HG02571 (cell line): ENCODE measurements around the gene CCDC197.

Experiments
- ATAC-seq: cut with Tn5 transposase; IDR thresholded peaks from one replicate; pipeline ENCODE4 v1.9.1; 2021; ENCODE audit warnings: mild to moderate bottlenecking, moderate library complexity; ENCODE audit not compliant: unreplicated experiment

CCDC197 gene

DNA sequence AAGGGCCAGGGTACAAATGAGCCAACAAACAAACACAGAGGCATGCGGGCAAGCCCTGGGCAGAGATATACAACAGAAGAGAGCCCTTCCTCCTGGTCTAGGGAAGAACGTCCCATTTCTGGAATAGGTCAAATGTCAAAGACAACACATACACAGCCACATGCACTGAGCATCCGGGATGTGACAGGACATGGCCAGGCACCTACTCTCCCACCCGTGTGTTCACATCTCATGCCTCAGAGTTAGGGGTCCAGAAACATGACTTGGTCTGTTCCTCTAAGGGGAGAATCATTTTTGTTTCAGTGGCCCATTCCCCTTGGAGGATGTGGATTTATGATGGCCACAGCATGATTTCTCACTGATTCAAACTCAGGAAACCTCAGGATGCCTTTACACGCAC lies 19.9 kb upstream of the CCDC197 start:
- ATAC-seq = no peak

DNA sequence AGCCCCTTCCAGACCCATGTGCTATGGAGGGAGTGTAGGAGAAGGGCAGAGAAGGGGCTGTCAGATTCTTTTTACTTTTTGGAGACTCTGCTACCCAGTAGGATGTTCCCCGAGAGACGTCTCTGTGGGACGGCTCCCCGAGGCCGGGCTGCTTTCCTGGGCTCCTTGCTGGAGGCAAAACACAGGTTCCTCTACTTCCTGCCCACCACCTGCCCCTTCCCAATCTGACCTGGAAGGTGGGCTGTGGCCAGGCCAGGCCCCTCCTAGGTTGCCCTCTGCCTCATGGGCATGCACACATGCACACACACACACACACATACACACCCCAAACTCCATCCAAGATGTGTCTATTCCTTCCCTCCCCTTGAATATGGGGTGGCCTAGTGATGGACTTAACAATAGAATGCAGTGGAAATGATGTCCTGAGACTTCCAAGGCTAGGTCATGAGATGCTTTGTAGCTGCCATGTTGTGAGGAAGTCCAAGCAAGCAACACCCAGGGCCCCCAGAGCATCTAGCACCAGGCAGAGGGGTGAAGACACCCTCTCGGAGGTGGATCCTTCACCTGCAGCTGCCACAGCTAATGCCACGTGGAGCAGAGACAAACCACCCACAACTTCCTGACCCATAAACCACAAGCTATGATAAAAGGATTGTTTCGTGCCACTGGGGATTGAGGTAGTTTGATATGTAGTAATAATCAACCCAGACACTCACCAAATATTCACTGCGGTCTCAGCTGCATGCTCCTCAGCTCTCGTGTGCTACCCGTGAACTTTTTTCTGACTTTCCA lies 19.1 kb upstream of the CCDC197 start:
- peak; percentile 40 for ATAC-seq

DNA sequence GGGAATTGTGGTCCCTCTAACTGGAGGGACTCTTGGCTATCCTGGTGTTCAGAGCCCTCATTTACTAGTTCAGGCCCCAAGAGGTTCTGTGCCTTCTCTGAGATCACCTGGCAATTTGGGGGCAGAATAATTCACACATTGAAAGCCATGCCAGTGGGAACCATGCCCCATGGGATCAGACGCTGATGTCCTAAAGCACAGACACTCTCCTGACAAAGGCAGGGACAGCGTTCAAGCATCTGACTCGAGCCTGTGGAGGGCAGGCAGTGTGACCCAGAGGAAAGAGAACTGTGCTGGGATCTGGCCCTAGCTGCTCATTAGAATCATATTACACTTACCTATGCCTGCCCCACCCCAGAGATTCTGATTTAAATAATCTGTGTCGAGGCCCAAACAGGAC lies 18.4 kb upstream of the CCDC197 start:
- no peak for ATAC-seq

DNA sequence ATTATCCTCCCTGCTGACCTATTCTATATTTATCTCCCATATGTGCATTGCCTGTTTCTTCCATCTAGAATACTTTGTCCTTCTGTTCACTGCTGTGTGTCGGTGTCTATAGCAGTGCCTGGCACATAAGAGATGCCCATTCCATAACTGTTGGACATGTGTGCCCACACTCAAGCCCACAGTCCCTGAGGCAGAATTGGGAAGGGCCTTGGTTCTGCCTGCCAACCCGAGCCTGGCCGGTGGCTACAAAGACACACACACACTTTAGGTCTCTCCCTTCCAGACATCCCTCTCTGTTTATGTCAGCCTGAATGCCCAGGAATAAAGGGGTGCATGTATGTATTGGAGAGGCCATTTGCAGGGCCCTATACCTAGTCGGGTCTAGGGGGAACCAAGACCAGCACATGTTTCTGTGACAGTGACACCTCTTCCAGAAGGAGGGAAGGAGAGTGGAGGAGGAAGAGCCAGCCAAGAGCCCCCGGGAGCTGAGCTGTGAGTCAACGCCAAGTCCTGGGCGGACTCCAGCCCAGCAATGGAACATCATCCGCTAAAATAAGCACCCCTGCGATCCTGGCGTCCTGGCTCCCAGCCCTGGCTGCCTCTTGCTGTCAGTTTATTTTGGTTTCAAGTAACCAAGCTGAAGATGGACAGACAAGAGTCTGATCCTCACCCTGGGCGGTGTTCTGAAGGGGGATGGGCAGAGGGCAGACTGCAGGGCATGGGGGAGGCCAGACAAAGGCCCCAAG lies 16.5 kb upstream of the CCDC197 start:
- ATAC-seq = no peak

DNA sequence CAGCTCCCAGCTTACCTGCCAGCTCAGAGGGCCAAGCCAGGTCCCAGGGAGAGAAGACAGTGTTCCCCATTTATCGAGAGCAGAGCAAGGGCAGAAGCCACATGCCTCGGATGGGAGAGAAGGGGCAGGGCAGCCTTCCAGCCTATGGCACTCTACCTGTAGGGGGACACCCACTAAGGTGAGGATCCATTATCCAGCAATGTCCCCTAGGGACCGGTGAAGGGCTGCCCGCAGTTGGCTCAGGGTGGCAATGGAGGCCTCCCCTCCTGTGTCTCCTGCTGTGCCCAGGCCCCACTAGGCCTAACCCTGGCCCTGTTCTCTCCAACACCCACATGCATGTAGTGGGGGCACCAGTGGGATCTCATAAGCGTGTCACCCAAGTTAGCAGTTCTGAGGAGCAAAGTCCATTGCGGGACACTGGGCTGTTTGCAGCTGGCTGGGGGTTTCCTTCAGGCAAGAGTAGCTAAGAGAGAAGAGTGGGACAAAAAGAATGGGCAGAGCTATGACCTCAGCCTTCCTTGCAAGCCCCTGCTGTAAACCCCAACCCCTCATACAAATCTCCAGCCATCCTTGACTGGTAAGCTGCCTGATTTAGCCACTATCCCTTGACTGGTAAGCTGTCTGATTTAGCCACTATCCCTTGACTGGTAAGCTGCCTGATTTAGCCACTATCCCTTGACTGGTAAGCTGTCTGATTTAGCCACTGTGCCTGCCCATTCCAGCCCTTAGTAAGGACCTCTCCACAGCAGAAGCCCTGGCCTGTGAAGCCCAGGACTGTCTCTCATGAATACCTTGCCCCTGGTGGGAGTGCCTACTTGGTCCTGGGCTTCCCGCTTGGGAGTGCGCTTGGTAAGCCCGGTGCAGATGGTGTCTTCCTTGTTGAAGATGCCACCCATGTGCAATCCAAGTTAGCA lies 15.5 kb upstream of the CCDC197 start:
- no peak for ATAC-seq

DNA sequence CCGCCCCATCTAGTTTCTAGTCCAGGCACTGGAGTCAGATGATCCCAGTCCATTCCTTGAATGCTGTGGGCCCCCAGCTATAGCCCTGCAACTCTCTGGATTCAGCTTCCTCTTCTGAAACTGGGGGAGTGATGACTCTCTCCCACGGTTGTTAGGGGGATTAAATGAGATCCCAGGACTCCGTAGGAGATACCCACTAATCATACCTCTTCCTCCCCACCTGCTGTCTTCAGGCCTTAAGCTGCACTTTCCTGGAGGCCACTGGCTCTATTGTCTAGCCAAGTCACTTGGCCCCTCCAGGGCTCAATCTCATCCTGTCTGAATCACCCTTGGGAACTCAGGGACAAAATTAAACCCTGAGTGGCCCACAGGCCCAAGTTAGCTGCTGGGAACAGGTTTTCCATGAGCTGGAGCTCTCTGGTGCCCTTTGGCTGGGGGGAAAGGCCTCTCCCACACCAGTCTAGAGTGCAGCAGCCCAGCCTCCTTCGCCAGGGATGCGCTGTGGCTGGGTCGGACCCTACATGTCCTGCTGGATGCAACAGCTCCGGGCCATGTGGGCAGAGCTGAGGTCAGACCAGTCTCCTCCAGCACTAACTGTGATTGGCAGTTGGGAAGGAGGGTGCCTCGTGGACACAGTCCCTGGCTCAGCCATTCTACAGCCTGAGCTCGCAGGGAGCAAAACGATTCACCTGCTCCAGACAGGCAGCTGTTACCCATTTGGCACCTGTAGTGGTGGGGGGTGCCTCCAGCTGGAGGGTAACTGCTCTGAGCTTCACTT lies 14.7 kb upstream of the CCDC197 start:
- no peak for ATAC-seq

DNA sequence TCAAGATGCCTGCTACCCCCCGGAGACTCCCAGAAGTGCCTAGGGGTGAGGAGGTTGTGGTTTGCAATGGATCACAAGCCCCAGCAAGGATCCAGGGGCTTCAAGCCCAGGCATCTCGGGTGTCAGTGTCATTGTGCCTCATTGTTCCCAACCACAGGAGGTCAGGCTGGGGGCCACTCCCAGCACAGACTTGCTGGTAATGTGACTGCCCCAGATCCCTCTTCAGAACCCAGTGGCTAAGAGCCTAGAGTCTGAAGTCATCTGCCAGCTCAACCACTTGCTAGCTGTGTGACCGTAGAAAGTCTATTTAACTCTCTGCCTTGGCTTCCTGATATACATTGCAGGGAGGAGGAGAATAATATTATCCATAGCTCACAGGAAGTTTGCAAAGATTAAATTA lies 13.0 kb upstream of the CCDC197 start:
- ATAC-seq = no peak

DNA sequence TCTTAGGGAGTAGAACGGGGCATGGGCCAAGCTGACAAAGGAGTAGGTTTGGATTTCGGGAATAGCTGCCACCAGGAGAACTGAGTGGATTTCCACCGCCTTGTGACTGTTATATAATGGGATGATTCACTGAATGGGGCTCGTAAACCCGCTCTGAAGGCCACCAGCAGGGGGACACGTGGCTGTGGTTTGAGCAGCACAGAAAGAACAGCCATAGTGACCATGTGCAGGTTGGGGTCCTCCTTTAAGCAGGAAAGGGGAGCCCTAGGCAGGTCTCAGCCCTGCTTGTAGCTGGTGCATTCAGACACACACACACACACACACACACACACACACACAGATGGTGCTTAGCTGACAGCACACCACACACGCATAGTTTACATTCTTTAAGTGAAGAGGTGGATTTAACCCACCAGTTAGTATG lies 12.1 kb upstream of the CCDC197 start:
- ATAC-seq = no peak

DNA sequence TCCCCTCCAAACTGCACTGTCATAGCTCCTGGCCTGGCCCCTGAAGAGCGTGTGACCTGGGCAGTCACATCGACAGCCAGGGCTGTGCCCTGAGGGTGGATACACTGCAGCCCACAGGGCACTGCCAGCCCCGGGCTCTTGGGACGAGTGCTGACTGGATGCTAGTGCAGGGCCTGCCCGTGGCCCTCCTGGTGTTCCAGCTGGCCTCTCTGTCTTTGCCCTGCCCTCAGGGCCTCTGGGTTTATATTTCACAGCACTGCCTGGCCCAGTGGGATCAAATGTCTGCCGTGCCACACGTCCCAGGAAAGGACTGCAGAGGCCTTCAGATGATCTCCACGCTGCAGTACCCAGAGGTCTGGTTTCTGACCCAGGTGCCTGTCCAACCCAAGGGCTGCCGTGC lies 10.1 kb upstream of the CCDC197 start:
- ATAC-seq = no peak

DNA sequence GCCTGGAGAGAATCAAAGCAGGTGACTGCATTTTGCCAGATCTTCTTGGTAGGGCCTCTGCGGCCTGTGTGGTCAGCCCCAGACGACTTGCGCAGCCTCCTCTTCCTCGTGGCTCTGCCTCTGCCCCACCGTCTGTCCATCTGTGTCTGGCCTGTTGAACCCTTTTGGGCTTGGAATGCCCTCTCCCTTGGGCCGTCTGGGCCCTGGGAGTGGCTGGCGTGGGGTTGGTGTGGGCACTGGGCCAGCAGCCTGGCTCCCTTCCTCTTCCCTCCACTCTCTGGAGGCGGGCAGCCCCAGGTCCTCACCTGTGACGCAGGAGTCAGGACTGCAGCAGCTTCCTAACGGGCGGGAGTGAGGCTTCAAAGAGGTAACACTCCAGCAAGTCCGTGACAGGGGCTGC lies 9.7 kb upstream of the CCDC197 start:
- ATAC-seq = no peak

DNA sequence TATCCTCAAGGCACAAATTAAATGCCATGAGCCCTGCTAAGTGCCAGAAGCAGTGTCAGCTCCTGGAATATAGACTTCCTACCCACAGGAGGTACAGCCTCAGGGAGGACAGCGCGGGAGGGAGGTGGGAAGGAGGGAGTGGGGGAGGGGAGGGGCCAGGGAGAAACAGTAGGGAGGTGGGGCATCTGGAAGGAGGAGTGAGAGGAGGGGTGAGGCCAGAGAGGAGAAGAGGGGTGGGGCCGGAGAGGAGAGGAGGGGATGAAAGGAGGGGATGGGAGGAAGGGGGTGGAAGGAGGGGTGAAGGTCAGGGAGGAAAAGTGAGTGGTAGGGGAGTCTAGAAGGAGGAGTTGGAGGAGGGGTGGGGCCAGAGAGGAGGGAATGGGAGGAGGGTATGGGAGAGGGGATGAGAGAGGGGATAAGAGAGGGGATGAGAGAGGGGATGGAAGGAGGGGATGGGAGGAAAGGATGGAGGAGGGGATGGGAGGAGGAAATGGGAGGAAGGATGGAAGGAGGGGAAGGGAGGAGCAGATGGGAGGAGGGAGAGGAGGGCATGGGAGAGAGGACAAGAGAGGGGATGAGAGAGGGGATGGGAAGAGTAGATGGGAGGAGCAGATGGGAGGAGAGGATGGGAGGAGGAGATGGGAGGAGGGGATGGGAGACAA lies 9.2 kb upstream of the CCDC197 start:
- ATAC-seq = no peak

DNA sequence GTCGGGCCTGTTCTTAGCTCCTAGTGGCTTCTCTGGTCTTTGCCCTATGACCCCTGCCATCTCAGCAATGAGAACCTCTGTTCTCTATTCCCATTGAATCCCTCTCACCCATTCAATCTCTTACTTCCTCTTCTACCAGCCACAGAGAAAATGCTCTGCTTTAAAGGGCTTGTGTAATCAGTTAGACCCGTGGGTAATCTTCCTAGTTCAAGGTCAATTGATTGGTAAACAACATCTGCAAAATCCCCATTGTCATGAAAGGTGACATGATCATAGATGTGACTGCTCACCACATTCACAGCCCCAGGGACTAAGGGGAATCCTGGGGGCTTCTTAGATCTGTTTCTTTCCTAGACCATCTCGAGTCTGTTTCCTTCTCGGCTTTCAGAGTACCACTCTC lies 7.2 kb upstream of the CCDC197 start:
- no peak for ATAC-seq

DNA sequence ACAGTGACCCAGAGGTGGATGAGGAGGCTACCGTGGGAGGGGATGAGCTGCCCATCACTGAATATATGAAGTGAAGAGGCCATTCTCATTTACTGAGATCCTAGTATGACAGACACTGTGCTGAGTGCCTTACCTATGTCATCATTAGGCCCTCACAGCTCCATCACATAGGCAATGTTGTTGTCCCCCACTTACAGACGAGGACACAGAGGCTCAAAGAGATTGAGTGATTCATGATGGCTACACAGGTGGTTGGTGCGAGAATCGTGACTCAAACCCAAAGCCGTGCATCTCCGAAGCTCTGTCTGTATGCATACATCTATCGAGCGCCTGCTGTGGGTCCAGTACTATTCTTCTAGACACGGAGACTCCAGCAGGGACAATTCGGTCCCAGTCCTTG lies 5.9 kb upstream of the CCDC197 start:
- no peak for ATAC-seq

DNA sequence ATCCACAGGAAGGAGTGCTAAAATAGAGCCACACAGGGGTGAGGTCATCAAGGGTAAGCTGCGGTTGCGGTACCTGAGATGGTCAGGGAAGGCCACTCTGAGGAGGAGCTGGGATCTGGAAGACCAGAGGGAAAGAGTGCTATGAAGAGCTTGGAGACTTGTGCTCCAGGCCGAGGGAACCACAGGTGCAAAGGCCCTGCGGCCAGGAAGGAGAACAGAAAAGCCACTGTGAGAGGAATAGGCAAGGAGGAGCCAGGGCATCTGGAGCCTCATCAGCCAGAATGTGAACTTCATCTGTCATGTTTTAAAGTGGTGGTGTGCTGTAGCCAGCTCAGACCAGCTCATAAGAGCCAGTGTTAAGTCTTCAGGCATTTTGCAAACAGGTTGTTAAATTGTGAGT lies 5.5 kb upstream of the CCDC197 start:
- ATAC-seq = no peak

DNA sequence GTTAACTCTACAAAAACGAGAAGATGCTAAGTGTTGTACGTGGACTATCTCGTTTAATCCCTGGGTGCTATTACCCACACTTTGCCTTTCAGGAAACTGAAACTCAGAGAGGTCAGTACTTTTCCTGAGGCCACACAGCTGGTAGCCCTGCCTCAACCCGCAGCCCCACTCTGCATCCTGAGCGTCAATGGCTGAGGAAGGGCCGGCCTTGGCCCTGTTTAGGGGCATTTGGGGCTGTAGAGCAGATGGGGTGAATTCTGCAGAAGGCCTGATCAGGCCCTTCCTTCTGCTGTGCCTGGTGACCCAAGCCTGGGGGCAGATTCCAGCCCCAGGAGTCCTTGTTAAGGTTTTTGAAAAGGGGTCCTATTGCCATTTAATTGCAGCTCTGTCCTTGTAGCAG lies 3.7 kb upstream of the CCDC197 start:
- no peak for ATAC-seq

DNA sequence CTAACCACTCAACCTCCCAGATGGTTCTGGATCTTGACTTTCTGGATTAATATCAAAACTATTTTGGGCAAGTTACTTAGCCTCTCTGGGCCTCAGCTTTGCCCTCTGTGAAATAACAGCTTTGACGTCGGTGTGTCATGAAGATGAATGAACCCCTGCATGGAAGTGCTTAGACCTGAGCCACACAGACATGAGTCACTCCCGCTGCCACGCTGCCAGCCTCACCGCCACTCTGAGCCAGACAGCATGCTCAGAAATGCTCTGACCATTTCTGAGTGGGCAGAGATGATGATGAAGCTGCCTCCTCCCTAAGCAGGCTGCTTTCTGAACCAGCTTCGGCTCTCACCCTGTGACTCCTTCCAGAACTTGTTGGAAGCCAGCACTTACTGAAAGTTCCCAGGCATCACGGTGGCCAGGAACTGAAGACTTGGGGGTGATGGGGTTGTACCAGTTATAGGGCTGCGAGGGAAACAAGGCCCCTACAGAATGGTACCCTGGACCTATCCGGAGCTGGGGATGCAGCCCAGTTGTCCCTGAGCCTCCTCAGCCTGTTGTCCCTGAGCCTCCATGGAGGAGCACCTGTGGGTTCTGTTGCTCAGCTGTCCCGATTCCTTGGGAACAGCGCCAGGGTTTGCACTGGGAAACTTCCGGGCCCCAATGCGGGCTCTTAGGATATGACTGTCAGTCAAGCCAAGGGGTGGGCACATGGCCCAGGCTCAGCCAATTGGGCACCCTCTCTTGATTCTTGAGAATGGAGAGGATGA lies 2.0 kb upstream of the CCDC197 start:
- ATAC-seq = no peak

DNA sequence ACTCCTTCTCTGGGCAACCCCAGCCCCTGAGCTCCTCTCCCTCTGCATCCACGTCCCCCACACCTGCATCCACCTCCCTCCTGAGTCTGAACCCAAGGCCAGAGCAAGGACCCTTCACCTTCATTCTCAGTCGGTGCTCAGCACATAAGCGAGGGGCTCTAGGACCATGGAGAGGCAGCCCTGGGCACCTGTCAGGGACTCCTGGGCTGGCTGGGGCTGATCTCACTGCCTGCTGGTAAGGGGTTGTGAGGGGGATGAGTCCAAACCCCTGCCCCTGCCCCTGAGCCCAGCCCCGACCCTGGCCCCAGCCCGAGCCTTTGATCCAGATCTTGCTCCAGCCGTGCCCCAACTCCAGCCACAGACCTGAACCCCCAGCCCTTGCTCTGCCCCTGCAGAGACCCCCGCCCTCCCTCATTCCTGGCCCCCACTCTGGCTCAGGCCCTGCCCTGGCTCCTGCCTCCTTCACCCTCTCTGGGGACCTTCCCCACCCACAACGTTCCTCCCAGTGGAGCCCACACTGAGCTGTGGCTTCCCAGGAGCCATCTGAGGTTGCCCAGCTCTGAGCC lies 888 bp upstream of the CCDC197 start:
- ATAC-seq = no peak

DNA sequence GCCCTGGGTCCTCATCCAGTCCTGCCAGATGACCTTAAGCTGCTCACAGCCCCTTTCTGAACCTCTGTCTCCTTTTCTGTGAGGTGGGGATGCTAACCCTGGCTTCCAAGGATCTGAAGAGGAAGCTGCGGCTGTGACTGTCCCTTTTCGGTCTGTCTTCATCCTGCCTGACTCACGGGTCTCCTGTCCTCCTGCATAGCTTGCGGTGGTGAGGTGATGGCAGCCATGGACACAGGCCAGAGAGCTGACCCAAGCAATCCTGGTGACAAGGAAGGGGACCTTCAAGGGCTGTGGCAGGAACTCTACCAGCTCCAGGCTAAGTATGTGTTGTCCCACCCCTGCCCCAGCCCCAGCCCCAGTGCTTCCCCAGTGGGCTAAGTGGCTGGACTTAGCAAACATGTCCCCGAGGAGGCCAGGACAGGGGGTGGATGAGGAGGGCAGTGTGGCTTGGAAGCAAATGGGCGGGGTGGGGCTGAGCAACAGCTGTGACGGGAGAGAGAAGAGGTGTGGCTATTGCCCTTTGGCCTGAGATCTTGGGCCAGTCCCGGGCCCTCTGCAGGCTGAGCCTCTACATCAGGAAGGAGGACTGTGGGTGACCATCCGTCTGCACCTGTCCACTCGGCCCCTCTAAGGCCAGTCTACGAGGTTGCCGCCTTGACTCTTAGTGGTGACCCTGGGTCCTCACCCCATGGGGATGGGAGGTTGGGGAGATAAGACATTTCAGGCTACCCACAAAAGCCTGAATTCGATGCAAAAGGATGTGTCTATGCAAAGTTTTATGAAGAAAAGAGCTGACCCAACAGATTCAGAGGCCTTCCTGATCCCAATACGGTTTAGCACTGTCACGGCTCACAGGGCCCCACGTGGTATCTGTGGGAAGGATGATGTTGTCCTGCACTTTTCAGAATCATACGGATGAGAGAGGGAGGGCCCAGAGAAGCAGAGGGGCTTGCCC lies 1.1 kb downstream of the CCDC197 start:
- no peak for ATAC-seq
